Suppressor macrophage treated with lipopolysaccharide for 4 hours (primary cell): ENCODE data around the gene SDCCAG8.

Source experiments
- DNase-seq: peaks from one replicate; pipeline ENCODE4 v3.0.0-alpha.2; 2020

Gene SDCCAG8

DNA sequence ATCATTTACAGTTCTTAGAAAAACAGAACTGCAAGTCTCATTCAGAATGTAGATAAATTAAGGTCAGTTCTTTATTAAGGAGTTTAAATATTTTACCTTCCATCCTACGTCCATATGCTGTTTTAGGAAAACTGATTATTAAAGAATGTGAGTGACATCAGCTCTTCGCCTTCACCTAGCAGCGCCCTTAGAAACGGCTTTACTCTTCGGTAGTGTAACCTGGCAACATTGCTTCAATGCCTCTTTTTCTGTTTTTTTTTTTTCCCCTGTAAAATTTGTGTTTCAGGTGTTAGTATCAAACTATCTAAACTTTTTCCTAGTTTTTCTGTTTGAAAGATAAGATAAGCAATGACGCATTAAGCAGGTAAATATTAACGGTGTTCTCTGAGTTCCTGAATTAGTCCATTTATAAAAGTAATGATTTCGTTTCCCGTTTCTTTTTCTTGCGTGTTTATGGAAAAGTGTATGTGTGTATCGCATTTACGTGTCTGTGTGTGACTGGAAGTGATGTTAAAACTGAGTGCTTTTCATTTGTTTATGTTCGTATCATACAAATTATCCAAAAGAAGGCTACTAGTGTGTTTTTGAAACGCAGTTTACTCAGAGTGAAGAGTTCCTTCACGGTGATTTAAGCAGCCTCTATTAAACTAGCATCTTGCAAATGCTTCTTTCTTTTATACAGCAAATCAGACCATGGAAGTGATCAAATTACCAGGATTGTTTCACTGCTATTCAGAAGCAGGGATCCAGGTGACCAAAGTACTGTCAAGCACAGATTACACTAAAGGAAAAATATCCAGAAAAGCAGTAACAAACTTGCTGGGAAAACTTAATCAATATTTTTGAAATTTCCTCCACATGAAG lies 139.0 kb downstream of the SDCCAG8 start:
- DNase-seq: no peak

DNA sequence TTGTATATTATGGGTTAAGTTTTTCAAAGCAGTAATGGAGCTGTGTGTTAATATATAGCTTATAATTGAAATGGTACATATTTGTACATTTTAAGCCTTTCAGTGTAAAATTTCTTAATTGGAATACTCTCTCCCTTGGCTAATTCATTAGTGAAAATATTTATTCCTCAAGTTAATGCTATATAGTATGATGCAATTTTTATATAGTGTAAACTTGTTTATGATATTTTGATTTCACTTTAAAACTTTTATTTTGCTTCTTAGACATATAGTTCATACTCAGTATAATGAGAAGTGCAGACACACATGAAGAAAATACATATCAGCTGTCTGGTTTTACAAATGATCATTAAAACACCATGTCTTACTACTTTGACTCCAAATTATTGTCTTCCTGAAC lies 140.6 kb downstream of the SDCCAG8 start:
- DNase-seq: no peak

DNA sequence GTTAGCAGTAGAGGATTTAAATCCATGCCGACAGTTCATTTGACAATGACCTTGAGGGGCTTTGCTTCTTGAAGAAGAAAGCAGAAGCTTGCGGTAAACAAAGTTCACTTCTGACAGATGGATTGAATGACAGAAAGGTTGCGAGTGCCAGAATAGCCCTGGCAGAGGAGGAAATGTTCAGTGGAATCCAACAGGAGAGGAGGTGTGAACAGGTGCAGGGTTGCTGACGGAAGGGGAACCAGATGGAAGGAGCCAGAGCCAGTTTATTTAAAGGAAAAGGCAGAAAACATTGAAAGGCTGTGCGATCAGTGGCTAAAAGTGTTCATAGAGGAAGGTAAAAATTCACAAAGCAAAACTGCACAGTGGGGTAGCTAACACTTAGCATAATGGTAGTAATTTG lies 141.0 kb downstream of the SDCCAG8 start:
- no peak for DNase-seq

DNA sequence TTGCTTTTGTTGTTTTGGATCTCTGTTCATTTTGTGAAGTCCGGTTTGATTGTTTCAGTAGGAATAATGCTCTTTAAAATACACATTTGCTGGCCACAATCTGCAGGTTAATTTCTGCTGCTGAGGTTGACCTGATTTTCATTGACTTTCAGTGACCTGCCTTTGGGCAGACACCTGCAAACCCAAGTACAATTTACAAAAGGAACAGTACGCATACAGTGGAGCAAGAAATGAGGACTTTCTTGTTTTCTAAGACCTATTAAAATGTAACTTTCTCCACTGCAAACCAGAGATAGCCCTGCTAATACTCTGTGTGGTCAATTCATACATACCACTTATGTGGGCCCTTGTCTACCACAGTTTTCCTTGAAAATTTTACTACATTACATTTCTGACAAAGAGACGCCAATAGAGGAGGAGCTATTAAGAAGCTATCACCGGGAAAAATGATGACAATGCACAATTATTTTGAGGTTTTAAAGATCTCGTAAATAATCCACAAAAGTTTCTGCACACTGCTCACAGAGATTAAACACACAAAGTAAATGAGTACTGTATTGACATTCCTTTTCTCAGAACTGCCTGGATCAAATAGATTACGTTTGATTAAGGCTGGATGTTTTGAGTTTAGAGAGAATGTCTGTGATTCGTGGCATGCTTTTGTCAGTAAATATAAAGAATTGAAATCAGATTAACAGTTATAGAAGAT lies 141.9 kb downstream of the SDCCAG8 start:
- DNase-seq: no peak

DNA sequence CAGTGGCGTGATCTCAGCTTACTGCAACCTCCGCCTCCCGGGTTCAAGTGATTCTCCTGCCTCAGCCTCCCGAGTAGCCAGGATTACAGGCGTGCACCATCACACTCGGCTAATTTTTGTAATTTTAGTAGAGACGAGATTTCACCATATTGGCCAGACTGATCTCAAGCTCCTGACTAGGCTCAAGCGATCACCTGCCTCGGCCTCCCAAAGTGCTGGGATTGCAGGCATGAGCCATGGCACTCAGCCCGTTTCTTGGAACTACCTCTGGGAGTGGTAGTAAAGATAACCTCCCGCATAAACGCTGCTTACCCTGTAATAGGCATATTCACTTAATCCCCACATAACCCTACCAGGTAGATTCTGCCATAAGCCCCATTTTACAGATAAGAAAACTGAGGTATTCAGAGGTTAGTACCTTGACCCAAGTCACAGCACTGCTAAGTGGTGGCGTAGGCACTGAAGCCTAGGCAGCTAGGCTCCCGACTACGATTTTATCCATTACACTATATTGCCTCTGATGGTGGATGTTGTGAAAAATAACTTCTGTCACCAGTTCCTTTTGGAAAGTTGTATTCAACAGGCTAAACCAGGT lies 143.8 kb downstream of the SDCCAG8 start:
- DNase-seq: no peak

DNA sequence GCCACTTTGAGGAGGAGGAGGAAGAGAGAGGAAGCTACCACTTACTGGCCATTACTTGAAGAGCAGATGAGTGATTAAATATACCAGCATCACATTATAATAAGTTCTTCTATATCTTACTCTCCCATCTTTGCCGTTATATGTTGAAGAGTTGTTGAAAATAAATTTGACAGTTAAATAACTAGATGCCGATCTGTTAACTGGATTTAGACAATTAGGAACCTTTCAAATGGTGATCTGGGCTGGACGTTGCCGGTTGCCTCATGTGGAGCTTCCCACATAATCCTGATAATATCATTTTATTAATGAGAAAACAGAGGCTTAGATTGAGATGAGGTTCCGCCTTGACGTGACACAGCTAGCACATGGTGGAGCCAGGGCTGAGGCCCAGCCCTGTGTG lies 147.0 kb downstream of the SDCCAG8 start:
- DNase-seq: no peak

DNA sequence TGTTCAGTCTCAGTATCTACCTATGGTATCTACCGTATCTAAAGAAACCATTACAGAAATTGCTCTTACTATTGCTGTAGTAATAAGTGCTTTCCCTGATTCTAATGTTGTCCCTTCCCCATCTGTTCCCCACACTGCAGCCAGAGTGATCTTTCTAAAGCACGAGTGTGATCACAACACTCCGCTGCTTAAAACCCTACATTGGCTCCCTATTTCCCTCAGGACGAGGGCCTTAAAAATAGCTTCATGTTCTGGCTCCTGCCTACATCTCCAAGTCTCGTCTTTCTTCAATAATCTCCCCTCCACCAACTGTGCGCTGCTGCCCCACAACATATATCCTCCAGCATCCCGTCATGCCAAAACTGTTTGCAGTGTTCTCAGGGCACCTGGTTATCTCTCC lies 150.6 kb downstream of the SDCCAG8 start:
- DNase-seq: no peak

DNA sequence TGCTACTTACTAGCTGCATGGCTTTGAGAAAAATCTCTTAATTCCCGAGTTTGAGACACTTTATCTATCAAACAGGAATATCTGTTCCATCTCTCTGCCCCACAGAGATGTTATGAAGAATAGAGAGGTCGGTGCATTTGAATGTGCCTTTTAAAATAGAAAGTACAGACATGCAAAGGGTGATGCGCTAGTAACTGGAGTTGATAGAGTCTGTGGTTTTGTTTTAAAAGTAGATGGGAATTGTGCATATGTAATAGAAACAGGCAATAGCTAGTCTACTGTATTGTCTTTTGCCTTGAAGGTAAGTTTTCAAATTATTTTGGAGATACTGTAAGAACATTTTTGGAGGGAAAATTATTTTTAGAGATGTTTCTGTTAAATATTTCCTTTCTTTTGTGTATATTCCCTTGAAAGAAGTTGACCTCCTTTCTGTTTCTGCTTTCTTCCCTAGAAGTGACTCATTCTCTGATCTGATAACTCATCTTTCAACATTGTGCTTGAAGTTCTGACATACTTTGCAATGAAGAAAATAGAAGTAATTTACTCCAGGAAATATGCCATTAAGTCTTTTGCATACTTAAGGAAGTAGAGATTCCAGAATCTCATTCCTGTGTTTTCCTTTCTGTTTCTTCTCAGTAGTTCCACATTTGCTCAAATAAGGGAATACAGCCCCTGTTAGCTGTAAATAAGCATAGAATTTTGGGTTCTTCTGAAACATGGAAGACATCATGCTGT lies 151.6 kb downstream of the SDCCAG8 start:
- peak; percentile 78 for DNase-seq

DNA sequence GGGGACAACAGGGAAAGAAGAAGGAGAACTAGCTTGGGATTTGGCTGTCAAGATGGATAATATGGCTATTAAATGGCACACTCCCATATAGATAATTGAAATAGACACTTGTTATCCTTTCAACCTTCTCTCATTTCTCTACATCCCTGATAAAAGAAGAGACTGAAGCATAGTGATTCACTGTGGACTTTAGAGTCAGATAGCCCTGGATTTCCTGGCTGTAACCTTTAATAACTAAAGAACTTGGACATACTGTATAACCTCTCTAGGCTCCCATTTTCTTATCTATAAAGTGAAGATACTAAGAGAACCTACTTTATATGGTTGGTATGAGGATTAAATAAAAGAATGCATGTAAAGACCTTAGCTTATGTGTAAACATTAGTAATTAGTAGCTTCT lies 152.6 kb downstream of the SDCCAG8 start:
- DNase-seq: no peak

DNA sequence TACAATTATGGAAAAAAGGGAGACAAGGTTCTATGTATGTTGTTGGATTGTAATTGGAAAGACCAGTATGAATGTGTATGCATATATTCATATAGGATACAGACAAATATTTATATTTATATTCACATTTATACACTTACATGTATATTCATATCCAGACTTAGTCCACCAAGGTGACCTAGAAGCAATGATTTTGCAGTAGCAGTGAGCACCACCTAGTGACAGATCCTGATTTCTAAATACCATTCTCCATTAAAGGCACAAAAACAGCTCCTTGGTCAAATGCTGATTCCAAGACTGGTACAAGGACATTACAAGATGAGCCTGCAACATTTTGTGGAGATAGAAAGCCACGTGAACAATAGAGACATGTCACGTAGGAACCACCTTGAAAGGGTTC lies 153.4 kb downstream of the SDCCAG8 start:
- DNase-seq: peak; percentile 16

DNA sequence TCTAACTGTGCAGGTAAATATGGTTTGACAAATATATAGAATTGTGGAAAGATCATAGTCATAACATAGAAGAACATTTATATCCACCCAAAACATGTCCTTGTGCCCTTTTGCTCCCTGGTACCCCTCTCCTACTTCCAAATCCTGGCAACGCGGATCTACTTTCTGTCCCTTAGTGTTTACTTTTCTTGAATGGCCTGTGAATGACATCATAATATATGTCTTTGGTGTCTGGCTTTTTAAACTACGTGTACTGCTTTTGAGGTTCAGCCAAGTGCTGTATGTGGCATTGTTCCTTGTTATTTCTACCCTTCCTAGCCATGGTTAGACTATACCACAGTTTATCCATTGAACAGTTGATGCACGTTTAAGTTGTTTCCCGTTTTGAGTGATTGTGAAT lies 155.6 kb downstream of the SDCCAG8 start:
- no peak for DNase-seq

DNA sequence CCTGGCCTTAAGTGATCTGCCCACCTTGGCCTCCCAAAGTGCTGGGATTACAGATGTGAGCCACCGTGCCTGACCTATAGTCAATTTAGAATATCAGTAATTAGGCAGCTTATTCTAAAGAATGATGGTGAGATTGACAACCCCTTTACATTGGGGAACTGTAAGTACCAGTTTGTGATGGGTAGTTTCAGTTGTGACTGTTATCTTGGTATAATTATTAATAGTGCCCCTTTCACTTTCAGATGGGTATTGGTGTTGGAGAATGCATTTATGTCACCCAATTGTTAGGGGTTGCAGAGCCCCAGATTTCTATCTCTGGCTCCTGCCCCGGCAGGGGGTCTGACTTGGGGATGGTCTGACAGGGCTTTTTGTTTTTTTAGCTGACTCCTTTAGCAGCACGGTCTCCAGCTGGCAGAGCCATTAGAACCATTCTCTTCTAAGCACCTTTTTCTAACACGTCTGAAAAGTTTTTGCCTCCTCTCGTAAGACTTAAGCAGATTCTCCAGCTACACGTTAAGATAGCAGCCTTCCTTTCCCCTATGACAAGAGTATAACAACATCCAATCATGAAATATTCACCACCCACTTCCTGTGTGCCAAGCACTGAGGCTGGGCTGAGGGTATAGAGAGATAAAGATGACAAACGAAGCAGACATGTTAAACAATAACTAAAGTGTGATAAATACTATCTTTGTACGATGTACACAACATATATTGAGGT lies 157.8 kb downstream of the SDCCAG8 start:
- DNase-seq: no peak

DNA sequence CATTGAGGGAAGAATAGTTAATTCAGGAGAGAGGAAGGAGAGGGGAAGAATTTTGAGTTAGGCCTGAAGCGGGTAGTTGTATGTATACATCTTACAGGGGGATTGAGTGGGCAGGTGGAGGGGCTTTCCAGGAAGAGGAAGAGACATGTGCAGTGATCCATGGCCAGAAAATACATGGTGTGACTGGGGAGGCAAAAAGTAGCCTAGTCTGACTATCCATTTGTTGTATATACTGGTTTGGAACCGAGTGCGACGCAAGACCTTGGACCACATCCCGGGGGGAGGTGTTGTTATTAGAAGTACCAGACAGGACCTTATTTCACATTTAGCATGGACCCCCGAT lies 158.3 kb downstream of the SDCCAG8 start:
- DNase-seq: no peak

DNA sequence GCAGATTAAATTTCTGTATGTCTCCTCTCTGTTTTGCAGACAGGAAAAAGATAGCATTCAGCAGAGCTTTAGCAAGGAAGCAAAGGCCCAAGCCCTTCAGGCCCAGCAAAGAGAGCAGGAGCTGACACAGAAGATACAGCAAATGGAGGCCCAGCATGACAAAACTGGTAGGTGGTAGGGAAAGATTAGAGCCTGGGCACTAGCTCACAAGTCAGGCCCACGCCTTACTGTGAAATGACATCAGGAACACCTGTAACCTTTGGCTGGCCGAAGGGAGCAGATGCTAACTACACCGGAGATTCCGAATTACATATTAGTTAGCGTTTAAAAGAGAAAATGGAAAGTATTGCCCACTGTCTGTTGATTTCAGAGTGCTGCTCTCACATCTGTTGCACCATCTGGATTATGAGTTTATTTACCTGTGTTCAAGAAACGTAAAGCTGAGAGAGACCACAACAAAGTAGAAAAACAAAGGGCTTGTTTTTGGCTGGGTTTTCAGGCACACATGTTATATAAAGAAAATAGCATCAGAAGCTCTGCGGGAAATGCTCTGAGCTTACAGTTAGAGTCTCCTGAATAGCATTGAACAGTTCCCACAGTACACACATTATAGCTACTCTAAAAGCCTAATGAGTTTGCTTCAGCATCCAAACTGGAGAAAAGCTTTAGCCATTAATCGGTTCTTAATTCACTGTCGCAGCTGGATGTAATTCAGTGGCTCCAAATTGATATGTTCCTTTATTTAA lies 160.0 kb downstream of the SDCCAG8 start:
- no peak for DNase-seq

DNA sequence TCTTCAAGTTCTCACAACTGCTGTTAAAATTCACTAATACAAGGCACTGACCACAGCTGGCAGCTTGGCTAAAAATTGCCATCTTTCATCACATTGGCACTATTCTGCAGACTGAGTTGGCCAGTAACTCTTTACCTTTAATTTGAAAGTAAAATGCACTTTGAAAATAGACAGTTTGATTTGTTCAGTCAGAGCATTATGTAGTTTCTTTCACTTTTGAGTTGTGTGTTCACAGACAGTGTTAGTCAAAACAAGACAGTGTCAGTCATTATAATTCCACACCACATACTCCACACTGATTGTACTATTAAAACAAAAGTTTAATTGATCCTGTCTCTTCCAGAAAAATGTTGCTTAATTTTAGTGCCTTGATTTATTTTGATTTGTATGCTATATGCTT lies 160.7 kb downstream of the SDCCAG8 start:
- DNase-seq: peak; percentile 28

DNA sequence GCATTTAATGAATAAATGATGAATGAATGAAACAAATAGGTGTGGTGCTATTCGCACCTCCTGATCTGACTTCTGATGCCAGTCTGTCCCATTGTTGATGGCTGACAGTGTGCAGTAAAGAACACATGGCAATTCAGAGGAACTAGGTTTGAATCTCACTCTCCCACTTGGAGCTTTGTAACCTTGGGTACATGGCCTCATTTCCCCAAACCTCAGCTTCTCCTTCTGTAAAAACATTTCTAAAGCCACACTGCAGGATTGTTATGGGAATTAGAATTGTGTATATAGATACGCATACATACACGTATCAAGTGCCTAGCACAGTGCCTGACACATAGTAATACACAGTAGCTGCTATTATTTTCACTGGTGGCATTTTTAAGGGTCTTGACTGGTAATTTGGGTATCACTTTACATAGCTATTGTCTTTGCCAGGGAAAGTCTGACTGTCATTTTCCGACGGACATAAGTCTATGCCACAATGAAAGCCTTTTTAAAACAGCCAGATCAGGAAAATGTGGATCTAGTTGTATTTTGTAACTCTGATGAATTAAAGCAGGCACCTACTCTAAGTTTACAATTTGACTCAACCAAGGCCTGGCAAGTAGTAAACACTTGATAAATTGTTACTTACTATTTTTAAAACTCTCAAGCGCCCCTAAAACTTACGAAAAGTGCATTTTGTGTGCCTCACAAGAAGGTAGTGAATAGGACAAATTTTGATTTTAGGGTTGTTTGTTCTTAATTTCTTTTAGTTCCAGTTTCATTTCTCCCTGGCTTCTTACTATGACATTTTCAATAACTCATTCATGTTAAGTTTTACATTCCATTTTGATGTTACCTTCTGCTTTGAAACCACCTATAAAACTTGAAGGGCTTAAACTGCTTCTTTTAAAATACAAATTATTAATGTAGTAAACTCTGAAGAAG lies 164.4 kb downstream of the SDCCAG8 start:
- peak; percentile 70 for DNase-seq

DNA sequence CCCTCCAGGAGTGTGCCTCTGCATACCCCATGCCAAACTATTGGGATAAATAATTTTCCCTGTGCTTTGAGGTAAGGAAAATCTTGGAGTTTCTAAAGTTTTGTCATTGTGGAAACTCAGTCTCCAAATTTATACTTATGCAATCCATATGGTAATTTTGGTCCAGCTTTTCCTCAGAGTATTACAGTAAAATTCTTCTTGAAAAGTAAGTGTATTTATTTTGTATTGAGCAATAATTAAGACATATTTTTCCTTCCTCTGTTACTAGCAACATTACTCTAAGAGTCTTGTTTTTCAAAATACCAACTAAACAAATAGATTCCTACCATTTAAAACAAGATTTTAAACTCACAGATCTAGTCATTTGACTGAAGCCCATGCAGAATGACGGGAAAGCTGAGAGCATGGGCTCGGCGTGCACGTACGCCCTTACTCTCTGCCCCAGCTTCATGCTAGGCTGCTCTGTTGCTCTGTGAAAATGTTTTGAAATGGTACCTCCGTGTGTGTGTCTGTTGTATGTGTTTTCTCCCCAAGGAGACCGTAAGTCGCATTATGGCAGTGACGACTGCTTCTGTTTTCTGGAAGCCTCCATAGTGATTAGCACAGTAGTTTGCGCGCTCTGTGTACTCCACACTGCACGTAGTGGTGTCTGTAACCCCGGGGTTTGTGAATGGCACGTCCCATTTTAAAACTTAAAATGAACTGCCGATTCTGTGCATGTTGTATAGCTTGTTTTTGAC lies 165.3 kb downstream of the SDCCAG8 start:
- peak; percentile 73 for DNase-seq

DNA sequence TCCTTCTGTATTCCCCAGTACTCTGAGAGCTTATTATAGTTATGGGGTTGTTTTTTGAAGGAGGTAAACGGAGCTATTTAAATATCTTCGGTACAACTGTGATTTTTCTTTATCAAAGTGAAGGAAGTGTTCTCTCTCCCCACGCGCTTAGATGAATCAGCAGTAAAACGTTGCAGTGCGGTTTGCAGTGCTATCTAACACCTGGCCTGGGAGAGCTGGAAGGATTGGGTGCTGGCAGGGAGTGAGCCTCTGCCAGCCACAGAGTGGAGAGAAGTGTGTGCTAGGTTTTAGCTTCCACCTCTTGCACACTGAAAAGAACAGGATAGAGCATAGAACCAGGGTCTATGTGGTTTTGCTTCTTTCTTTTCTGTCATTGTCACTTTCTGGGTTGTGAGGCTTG lies 165.9 kb downstream of the SDCCAG8 start:
- DNase-seq: peak; percentile 44

DNA sequence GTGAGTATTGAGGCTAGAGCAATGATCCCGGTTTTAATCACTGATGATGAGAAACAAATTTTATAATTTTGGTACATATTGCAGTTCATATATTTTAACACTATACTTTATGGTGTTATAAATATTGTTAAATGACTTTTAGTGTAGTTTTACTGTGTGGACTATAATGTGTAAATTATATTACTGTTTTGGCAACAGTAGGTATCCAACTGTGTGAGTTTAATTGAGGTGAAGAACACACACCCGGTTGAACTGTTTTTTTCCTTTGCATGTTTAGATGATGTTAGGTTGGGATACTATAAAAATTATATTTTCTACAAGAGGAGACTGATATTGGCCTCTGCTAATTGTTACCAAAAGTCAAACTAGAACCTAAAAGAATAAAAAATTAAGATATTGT lies 166.5 kb downstream of the SDCCAG8 start:
- no peak for DNase-seq

DNA sequence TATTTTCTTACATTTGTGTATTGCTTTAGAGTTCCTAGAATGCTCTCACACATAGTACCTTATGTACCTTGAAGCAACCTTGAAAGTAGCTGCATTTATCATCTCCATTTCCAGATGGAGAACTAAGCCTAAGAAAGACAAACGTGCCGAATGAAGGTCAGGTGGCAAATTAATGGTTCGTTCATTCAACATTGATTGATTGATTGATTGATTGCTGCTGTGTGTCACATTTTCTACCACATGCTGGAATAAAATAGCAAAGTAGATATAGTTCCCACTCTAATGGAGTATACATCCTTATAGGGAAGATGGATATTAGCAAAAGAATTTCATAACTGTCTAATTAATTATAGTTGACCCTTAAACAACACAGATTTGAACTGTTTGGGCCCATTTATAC lies 172.2 kb downstream of the SDCCAG8 start:
- no peak for DNase-seq
